ENCODE data around the gene SPTLC2.

SPTLC2 gene

GRCh38 chr14:77570706-77571268, 45.6 kb downstream of the SPTLC2 start:
- Histone ChIP-seq H3K36me3 (ENCODE audit: control insufficient read depth in 2 of 2, insufficient read depth in 2 of 2, low read length in 2 of 2) (peaks cover 2 to 6% of the 10 kb centered on the region in 2 donors), H3K9me3 (ENCODE audit: control insufficient read depth in 2 of 2, low read length in 2 of 2) (peaks cover 0 to 4% of the 10 kb centered on the region in 2 donors), H3K4me1 (ENCODE audit: control insufficient read depth, insufficient read depth, low read length) (no peaks in the 10 kb centered on the region), H3K4me3 (ENCODE audit: low read length in 2 of 2) (no peak overlapping the region), H3K27ac (ENCODE audit: low read length) (no peak overlapping the region), H3K27me3 (ENCODE audit: control insufficient read depth in 1 of 2, insufficient read depth in 2 of 2, low read length in 2 of 2) (no peaks in the 10 kb centered on the region), H3K9ac (ENCODE audit: low read length in 2 of 2) (no peak overlapping the region)

GRCh38 chr14:77565994-77566305, 50.5 kb downstream of the SPTLC2 start:
- no peak overlapping the region for H3K9ac ChIP-seq (ENCODE audit: low read length in 2 of 2)
- H3K27ac ChIP-seq (ENCODE audit: low read length), result no peak overlapping the region
- H3K9me3 ChIP-seq (ENCODE audit: control insufficient read depth in 2 of 2, low read length in 2 of 2), result no peaks in the 10 kb centered on the region
- H3K4me3 ChIP-seq (ENCODE audit: low read length in 2 of 2), result no peak overlapping the region
- H3K36me3 ChIP-seq (ENCODE audit: control insufficient read depth in 2 of 2, insufficient read depth in 2 of 2, low read length in 2 of 2), result peaks cover 0 to 8% of the 10 kb centered on the region in 2 donors
- H3K27me3 ChIP-seq (ENCODE audit: control insufficient read depth in 1 of 2, insufficient read depth in 2 of 2, low read length in 2 of 2), result no peaks in the 10 kb centered on the region
- H3K4me1 ChIP-seq (ENCODE audit: control insufficient read depth, insufficient read depth, low read length), result no peaks in the 10 kb centered on the region

- Histone ChIP-seq H3K4me1 (ENCODE audit: control insufficient read depth, insufficient read depth, low read length) (no peaks in the 10 kb centered on the region), H3K36me3 (ENCODE audit: control insufficient read depth in 2 of 2, insufficient read depth in 2 of 2, low read length in 2 of 2) (peaks cover 0 to 8% of the 10 kb centered on the region in 2 donors), H3K4me3 (ENCODE audit: low read length in 2 of 2) (no peak overlapping the region), H3K9ac (ENCODE audit: low read length in 2 of 2) (no peak overlapping the region), H3K9me3 (ENCODE audit: control insufficient read depth in 2 of 2, low read length in 2 of 2) (no peaks in the 10 kb centered on the region), H3K27me3 (ENCODE audit: control insufficient read depth in 1 of 2, insufficient read depth in 2 of 2, low read length in 2 of 2) (no peaks in the 10 kb centered on the region), H3K27ac (ENCODE audit: low read length) (no peak overlapping the region)
Measured at GRCh38 chr14:77565289-77565993, 51.0 kb downstream of the SPTLC2 start.

GRCh38 chr14:77562681-77563080, 53.8 kb downstream of the SPTLC2 start:
- Histone ChIP-seq H3K9ac (ENCODE audit: low read length in 2 of 2) (no peak overlapping the region), H3K4me3 (ENCODE audit: low read length in 2 of 2) (no peak overlapping the region), H3K9me3 (ENCODE audit: control insufficient read depth in 2 of 2, low read length in 2 of 2) (no peaks in the 10 kb centered on the region), H3K4me1 (ENCODE audit: control insufficient read depth, insufficient read depth, low read length) (no peaks in the 10 kb centered on the region), H3K27me3 (ENCODE audit: control insufficient read depth in 1 of 2, insufficient read depth in 2 of 2, low read length in 2 of 2) (no peaks in the 10 kb centered on the region), H3K36me3 (ENCODE audit: control insufficient read depth in 2 of 2, insufficient read depth in 2 of 2, low read length in 2 of 2) (peaks cover 0 to 8% of the 10 kb centered on the region in 2 donors), H3K27ac (ENCODE audit: low read length) (no peak overlapping the region)

DNA sequence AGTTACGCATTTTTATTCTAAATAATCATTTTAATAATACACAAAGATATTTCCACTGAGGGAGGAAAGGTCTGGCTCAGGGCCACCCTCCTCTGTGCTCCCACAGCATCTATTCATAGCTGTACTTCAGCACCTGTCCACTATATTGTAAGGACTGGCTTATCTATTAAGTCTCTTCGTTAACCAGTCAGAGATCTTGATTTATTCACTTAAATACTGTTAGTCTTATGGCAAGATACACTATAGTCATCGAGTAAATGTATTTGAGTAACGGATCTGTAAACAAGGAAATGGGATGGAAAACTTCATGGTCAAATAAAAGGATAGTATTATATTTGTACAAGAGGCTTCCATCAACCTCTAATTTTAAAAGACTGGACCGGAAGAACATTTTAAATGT, 54.6 kb downstream of the SPTLC2 start:
- H3K9ac ChIP-seq (ENCODE audit: low read length in 2 of 2), result no peak overlapping the region
- H3K4me1 ChIP-seq (ENCODE audit: control insufficient read depth, insufficient read depth, low read length), result no peaks in the 10 kb centered on the region
- no peak overlapping the region for H3K4me3 ChIP-seq (ENCODE audit: low read length in 2 of 2)
- H3K9me3 ChIP-seq (ENCODE audit: control insufficient read depth in 2 of 2, low read length in 2 of 2), result no peaks in the 10 kb centered on the region
- no peaks in the 10 kb centered on the region for H3K27me3 ChIP-seq (ENCODE audit: control insufficient read depth in 1 of 2, insufficient read depth in 2 of 2, low read length in 2 of 2)
- H3K36me3 ChIP-seq (ENCODE audit: control insufficient read depth in 2 of 2, insufficient read depth in 2 of 2, low read length in 2 of 2), result peaks cover 3 to 8% of the 10 kb centered on the region in 2 donors
- H3K27ac ChIP-seq (ENCODE audit: low read length), result no peak overlapping the region

GRCh38 chr14:77559381-77559780, 57.1 kb downstream of the SPTLC2 start:
- Histone ChIP-seq H3K4me1 (ENCODE audit: control insufficient read depth, insufficient read depth, low read length) (no peaks in the 10 kb centered on the region), H3K36me3 (ENCODE audit: control insufficient read depth in 2 of 2, insufficient read depth in 2 of 2, low read length in 2 of 2) (peaks cover 7 to 15% of the 10 kb centered on the region in 2 donors), H3K27ac (ENCODE audit: low read length) (no peak overlapping the region)

DNA sequence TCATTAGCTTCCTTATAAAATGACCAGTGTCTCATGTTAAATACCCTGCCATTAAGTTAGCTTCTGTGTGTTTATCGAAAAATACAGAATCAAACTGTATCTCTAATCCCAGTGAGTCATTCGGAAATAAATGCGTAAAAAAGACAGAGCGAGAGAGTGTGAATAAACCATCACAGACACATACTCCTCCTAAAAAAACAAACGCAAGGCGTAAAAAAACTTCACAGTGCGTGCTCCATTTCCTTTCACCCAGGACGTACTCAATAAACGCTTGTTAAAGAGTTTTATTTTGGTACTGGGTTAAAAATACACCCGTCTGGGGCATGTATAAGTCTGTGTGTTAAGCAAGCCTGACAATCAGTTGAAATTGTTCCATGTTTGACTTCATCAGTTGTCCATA, 59.0 kb downstream of the SPTLC2 start:
- no peak overlapping the region for H3K27ac ChIP-seq (ENCODE audit: low read length)

More at GRCh38 chr14:77559381-77559780, 57.1 kb downstream of the SPTLC2 start:
- Histone ChIP-seq H3K9ac (ENCODE audit: low read length in 2 of 2) (no peak overlapping the region), H3K9me3 (ENCODE audit: control insufficient read depth in 2 of 2, low read length in 2 of 2) (no peaks in the 10 kb centered on the region), H3K27me3 (ENCODE audit: control insufficient read depth in 1 of 2, insufficient read depth in 2 of 2, low read length in 2 of 2) (no peaks in the 10 kb centered on the region), H3K4me3 (ENCODE audit: low read length in 2 of 2) (no peak overlapping the region)

DNA sequence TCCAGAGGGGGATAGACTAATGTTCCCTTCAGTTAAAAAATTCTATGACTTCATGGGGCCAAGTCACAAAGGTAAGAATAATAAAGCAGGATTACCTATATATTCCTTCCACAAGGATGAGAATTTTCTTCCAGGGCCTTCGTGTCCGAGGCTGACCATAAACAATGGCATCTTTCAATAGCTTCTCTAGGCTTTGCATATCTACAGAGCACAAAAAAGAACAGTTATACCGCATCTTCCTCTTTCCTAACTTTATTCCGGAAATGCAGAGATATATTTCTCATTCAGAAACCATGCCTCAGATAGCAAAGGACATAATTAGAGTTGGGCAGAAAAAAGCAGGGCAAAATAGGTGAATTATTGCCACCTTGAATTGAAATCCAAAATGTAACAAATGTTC, 59.5 kb downstream of the SPTLC2 start:
- H3K9me3 ChIP-seq (ENCODE audit: control insufficient read depth in 2 of 2, low read length in 2 of 2), result no peaks in the 10 kb centered on the region
- no peak overlapping the region for H3K27ac ChIP-seq (ENCODE audit: low read length)
- no peak overlapping the region for H3K9ac ChIP-seq (ENCODE audit: low read length in 2 of 2)
- H3K4me1 ChIP-seq (ENCODE audit: control insufficient read depth, insufficient read depth, low read length), result no peaks in the 10 kb centered on the region
- no peak overlapping the region for H3K4me3 ChIP-seq (ENCODE audit: low read length in 2 of 2)
- H3K36me3 ChIP-seq (ENCODE audit: control insufficient read depth in 2 of 2, insufficient read depth in 2 of 2, low read length in 2 of 2), result peaks cover 12 to 14% of the 10 kb centered on the region in 2 donors
- H3K27me3 ChIP-seq (ENCODE audit: control insufficient read depth in 1 of 2, insufficient read depth in 2 of 2, low read length in 2 of 2), result no peaks in the 10 kb centered on the region

More for the DNA sequence above, 59.0 kb downstream of the SPTLC2 start:
- no peak overlapping the region for H3K4me3 ChIP-seq (ENCODE audit: low read length in 2 of 2)
- H3K9me3 ChIP-seq (ENCODE audit: control insufficient read depth in 2 of 2, low read length in 2 of 2), result no peaks in the 10 kb centered on the region
- no peaks in the 10 kb centered on the region for H3K4me1 ChIP-seq (ENCODE audit: control insufficient read depth, insufficient read depth, low read length)
- H3K36me3 ChIP-seq (ENCODE audit: control insufficient read depth in 2 of 2, insufficient read depth in 2 of 2, low read length in 2 of 2), result peaks cover 10 to 15% of the 10 kb centered on the region in 2 donors
- no peak overlapping the region for H3K9ac ChIP-seq (ENCODE audit: low read length in 2 of 2)
- H3K27me3 ChIP-seq (ENCODE audit: control insufficient read depth in 1 of 2, insufficient read depth in 2 of 2, low read length in 2 of 2), result no peaks in the 10 kb centered on the region

GRCh38 chr14:77554816-77555599, 61.4 kb downstream of the SPTLC2 start:
- Histone ChIP-seq H3K4me1 (ENCODE audit: control insufficient read depth, insufficient read depth, low read length) (no peaks in the 10 kb centered on the region), H3K27ac (ENCODE audit: low read length) (no peak overlapping the region), H3K36me3 (ENCODE audit: control insufficient read depth in 2 of 2, insufficient read depth in 2 of 2, low read length in 2 of 2) (peaks cover 11 to 14% of the 10 kb centered on the region in 2 donors), H3K9me3 (ENCODE audit: control insufficient read depth in 2 of 2, low read length in 2 of 2) (no peaks in the 10 kb centered on the region), H3K4me3 (ENCODE audit: low read length in 2 of 2) (no peak overlapping the region), H3K9ac (ENCODE audit: low read length in 2 of 2) (no peak overlapping the region), H3K27me3 (ENCODE audit: control insufficient read depth in 1 of 2, insufficient read depth in 2 of 2, low read length in 2 of 2) (no peaks in the 10 kb centered on the region)

- Histone ChIP-seq H3K9me3 (ENCODE audit: control insufficient read depth in 2 of 2, low read length in 2 of 2) (no peaks in the 10 kb centered on the region), H3K4me3 (ENCODE audit: low read length in 2 of 2) (no peak overlapping the region), H3K9ac (ENCODE audit: low read length in 2 of 2) (no peak overlapping the region), H3K27ac (ENCODE audit: low read length) (no peak overlapping the region), H3K4me1 (ENCODE audit: control insufficient read depth, insufficient read depth, low read length) (no peaks in the 10 kb centered on the region), H3K36me3 (ENCODE audit: control insufficient read depth in 2 of 2, insufficient read depth in 2 of 2, low read length in 2 of 2) (peaks cover 14 to 18% of the 10 kb centered on the region in 2 donors), H3K27me3 (ENCODE audit: control insufficient read depth in 1 of 2, insufficient read depth in 2 of 2, low read length in 2 of 2) (no peaks in the 10 kb centered on the region)
Measured at GRCh38 chr14:77554207-77554606, 62.2 kb downstream of the SPTLC2 start.

Measured in stomach smooth muscle (tissue), 2 donors.